Coronary artery (tissue), 2 donors: ENCODE measurements around the gene SPINK8.

Experiments used
- DNase-seq: peaks from one replicate; pipeline ENCODE4 v3.0.0-alpha.2; 2017; ENCODE audit warnings: low spot score
- H3K27ac ChIP-seq, 2 donors: fragments of 200-600 bp; sonication (generic); one replicate each; pipeline ENCODE4 v1.5.1; 2016 to 2019
- H3K4me3 ChIP-seq: fragments of 200-600 bp; sonication (generic); 2 replicates; pipeline ENCODE4 v1.5.1; 2016; ENCODE audit warnings: mild to moderate bottlenecking, moderate library complexity
- TF ChIP-seq, protein P1 (sequence below): fragments of 200-600 bp; sonication (generic); IDR thresholded peaks from one replicate; pipeline ENCODE4 v1.5.1; 2019; ENCODE audit warnings: antibody characterized with exemption

The SPINK8 gene

DNA sequence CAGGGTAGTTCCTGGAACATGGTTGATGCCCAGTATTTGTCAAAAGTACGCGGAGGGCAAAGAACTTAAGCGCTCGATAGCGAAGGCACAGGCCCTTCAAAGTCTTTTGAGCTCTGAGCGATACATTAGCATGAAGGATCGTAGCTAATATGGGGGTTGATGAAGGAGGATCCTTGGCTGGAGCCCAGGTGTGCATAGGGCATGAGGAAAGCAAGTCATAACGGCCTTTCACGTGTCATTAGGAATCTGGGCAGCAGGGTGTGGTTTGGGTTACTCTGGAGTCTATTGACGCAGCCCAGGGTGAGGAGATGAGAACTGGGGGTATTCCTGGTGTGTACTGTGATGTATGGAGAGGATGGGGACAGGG is 31.7 kb downstream of the SPINK8 start:
- Histone ChIP-seq H3K4me3 (peak overlapping the region; percentile 95), H3K27ac (peak overlapping the region; percentile 99)
- TF ChIP-seq, protein P1, sequence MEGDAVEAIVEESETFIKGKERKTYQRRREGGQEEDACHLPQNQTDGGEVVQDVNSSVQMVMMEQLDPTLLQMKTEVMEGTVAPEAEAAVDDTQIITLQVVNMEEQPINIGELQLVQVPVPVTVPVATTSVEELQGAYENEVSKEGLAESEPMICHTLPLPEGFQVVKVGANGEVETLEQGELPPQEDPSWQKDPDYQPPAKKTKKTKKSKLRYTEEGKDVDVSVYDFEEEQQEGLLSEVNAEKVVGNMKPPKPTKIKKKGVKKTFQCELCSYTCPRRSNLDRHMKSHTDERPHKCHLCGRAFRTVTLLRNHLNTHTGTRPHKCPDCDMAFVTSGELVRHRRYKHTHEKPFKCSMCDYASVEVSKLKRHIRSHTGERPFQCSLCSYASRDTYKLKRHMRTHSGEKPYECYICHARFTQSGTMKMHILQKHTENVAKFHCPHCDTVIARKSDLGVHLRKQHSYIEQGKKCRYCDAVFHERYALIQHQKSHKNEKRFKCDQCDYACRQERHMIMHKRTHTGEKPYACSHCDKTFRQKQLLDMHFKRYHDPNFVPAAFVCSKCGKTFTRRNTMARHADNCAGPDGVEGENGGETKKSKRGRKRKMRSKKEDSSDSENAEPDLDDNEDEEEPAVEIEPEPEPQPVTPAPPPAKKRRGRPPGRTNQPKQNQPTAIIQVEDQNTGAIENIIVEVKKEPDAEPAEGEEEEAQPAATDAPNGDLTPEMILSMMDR: no peak
- no peak for DNase-seq

DNA sequence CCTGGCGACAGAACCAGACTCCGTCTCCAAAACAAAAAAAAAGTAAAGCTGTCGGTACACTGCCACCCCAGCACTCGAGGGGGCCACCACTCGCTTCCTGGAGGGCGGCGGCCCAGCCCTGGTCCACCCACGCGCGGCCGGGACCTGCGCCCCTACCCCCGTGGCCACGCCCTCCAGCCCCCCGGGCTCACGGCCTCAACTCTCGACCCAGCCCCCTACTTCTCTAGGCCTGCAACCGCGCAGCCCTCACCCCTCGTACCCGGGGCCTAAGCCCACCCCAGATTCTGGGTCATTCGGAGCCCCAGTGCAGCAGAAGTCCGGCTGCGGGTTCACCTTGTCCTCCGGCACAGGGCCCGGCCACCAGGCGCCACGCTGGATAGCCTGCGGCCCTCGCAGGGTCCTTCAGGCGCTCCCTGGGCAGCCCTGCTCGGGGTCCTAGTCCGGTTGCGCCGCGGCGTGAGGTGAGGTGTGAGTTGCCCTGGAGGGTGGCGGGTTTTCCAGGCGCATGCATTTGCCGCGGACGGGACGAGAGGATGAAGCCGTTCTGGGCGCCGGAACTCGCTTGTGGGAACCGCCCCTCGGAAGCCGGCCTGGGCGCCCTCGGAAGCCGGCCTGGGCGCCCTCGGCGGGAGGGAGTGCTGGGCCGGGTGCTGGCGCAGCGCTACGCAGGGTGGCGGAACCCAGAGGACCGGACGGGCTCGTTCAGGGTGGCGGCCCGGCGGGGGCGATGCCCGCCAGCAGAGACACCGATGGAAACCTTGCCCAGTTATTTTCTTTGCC is 32.3 kb downstream of the SPINK8 start, which contains the start of gene NME6:
TSS of gene NME6 (minus strand) at position 348 of the 780 bp plus-strand sequence.
- H3K4me3 ChIP-seq: peak within 1 kb of the TSS; percentile 95
- H3K27ac ChIP-seq: peak within 1 kb of the TSS; percentile 99
- TF ChIP-seq, protein P1: no peak
- DNase-seq: peak; percentile 93

DNA sequence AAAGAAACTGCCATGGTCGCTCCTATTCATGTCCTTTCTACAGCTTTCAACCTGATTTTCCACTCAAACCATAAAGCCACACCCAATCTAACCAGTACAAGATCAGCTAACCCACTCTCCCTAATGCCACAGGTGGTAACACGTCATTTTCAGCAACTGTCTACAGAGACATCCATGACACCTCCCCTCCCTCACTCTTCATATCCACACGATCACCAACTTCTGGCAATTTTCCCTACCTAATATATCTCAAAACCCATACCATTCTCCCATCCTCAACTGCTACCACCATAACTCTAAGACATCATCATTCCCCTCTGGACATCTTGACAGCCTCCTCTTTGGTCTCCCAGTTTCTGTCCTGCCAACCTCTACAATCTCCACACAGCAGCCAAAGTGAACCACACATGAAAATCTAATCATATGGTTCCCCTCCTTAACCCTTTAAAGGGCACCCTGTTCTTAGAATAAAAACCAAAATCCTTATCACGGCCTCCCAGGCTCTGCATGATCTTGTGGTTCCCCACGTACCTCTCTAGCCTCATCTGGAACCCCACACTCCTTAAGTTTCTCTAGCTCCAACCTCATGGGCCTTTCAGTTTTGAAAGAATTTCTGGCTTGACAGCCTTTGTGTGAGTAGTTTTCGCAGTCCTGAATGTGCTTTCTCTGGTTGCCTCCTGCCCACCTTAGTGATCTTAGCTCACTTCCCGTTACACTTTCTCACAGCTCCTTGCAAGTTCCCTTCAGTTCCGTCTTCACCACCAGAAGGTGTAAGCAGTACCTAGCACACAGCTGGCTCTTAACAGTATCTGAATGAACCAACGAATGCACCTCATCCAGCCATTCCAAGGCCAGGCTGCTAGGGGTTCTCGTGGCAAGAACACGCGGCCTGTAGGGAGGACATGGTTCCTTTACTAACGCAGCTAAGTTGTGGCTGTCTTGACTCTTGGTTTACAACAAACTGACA is 33.4 kb downstream of the SPINK8 start:
- Histone ChIP-seq H3K4me3 (peak overlapping the region; percentile 95), H3K27ac (peak overlapping the region in 1 of 2 donors; percentile 99)
- no peak for DNase-seq
- TF ChIP-seq, protein P1: no peak

DNA sequence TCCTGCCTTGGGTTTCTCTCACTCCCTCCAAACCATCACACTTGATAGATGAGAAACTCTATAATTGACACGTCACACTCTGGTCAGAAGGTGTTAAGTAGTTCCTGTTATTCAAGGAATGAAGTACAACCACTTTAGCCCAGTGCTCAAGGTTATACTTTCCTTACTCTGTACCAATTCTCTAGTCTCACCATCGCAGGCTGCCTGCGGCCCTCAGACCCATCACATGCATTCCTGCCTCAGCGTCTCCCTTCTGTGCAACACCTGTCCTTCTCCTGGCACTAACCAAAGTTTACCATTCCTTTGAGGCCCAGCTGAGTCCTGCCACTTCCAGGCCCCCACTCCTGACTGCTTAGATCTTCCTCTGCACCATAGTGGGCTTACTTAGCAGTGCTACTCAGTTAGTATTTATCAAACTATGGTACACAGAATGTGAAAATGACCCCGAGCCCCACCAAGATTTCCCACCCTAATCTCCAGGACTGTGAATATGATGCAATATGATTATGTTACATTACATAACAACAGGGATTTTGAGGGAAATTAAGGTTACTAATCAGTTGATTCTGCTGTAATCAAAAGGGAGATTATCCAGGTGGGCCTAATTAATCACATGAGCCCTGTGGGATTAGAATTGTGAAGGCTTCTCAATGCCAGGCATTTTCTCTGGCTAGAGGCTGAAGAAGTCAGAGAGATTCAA is 36.2 kb downstream of the SPINK8 start:
- Histone ChIP-seq H3K27ac (no peak overlapping the region), H3K4me3 (no peak overlapping the region)
- TF ChIP-seq, protein P1: no peak
- no peak for DNase-seq

DNA sequence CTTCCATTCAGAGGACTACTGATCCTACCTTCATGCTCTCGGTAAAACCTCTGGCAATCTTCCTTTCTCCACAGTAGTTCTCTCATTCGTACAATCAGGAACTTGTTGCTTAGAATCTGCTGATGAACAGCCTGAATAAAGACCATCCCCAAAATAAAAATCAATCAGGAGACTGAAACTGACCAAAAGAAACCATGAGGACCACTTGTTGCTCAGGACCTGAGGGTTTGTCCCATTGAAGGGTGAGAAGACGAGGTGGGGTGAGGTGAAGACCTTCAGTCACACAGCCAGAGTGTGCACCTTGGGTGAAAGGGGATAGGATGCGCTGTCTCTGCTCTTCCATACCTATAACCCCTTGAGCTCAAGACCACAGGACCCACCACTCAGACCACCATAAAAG is 36.8 kb downstream of the SPINK8 start:
- no peak for DNase-seq
- TF ChIP-seq, protein P1: no peak
- no peak overlapping the region for H3K27ac ChIP-seq
- no peak overlapping the region for H3K4me3 ChIP-seq

DNA sequence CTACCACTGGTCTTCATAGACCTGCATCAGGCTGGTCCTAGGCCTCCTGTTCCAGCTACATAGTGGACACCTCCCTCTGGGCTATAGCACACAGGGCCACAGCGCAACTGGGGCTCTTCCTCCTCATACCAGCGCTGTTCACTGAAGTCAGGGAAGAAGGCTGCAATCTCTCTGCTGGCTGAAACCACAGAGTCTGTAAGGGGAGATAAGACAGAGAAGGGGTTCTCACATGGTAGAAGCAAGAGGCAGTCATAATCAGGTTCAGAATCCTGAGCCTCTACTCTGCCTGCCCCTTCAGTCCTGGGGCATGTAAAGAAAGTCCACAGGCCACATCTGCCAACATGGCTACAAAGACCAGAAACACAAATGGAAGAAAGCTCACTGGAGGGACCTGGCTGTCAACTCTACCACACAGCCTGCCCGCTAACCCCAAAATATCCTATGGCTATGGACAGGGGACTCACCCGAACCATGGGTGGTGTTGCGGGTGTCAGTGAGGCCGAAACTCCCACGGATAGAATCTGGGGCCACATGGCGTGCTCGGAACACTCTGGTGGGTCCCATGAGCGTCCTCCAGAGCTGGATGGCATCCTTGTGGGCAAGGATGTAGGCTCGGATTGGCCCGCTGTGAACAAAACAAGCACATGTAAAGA is 38.7 kb downstream of the SPINK8 start:
- no peak for DNase-seq
- Histone ChIP-seq H3K27ac (no peak overlapping the region), H3K4me3 (no peak overlapping the region)
- TF ChIP-seq, protein P1: no peak
